HepG2 (cell line): ENCODE results near the gene HTRA1. TPM values are rescaled to one million over a fixed set of nuclear protein-coding genes. Genes with fewer than 3 reads are reported as not detected.
A peak's percentile ranks its signal among the peaks of the same experiment; 100 is the strongest.

ENCODE experiments used
- ATAC-seq: fragments of 200-7000 bp; cut with Tn5 transposase; 3 replicates; pipeline ENCODE4 v1.9.1; 2020; ENCODE audit warnings: mild to moderate bottlenecking, moderate library complexity
- BruUV-seq: library from RNA; stranded (reverse); fragments of 400-500 nt; replicated peaks from 2 replicates; lab custom pipeline; 2021; lab: Mats Ljungman, UMichigan
- CTCF ChIA-PET: fragments of 300-600 bp; formaldehyde crosslinking; extraction: SDS; loops from one replicate; lab custom pipeline; 2021; ENCODE audit warnings: low total read pairs, inconsistent platforms, low intra/inter-chr PET ratio; lab: Yijun Ruan, JAX
- POLR2A ChIA-PET: fragments of 350-600 bp; sonication (Branson Sonifier 250); formaldehyde crosslinking; loops from one replicate; lab custom pipeline; 2020; ENCODE audit warnings: antibody characterized with exemption, inconsistent platforms; lab: Yijun Ruan, JAX
- DNase-seq: peaks from one replicate; pipeline ENCODE4 v3.0.0-alpha.2; 2015; ENCODE audit warnings: low spot score
- FAIRE-seq: peaks from 3 replicates; lab custom pipeline; 2011; peaks lifted over from hg19 to GRCh38; lab: Jason Lieb, UNC
- H2AFZ ChIP-seq: one replicate; pipeline ENCODE4 v1.6.1; 2011; ENCODE audit warnings: low read length, inconsistent platforms
- H3K27ac ChIP-seq: fragments of 300-600 bp; 3 replicates; pipeline ENCODE4 v1.8.0; 2011; ENCODE audit warnings: mixed run types, mild to moderate bottlenecking, mixed read lengths, low read length, inconsistent platforms; ENCODE audit not compliant: insufficient read depth; ENCODE audit errors: extremely low read length
- H3K27me3 ChIP-seq, 2 experiments: fragments of 200-600 bp in 1 of 2; 2 replicates in 1 of 2; 3 replicates in 1 of 2; pipeline versions ENCODE4 v1.6.0 to v1.8.0; 2011; ENCODE audit warnings: low read length in 2 of 2, mild to moderate bottlenecking in 2 of 2, moderate library complexity in 2 of 2, inconsistent platforms in 1 of 2; ENCODE audit not compliant: insufficient read depth in 2 of 2, control insufficient read depth in 1 of 2
- H3K36me3 ChIP-seq, 2 experiments: fragments of 200-600 bp in 1 of 2; replicated peaks in 1 of 2; 2 replicates in 1 of 2; 3 replicates in 1 of 2; pipeline versions ENCODE4 v1.5.1 to v1.8.0; 2011; ENCODE audit warnings: low read length in 2 of 2, inconsistent platforms in 1 of 2; ENCODE audit not compliant: insufficient read depth in 2 of 2, control insufficient read depth in 1 of 2
- H3K4me1 ChIP-seq: 2 replicates; pipeline ENCODE4 v1.5.1; 2012; ENCODE audit warnings: low read length, inconsistent platforms; ENCODE audit not compliant: insufficient read depth
- H3K4me2 ChIP-seq: 2 replicates; pipeline ENCODE4 v1.6.0; 2011; ENCODE audit warnings: low read depth, low read length, inconsistent platforms
- H3K4me3 ChIP-seq, 3 experiments: fragments of 200-600 bp in 1 of 3; sonication (generic), shearing (Covaris generic) in 1 of 3; replicated peaks in 1 of 3; 2 replicates each; pipeline ENCODE4 v1.5.1; 2011 to 2016; ENCODE audit warnings: low read length in 3 of 3, inconsistent platforms in 2 of 3, low read depth in 2 of 3, mild to moderate bottlenecking in 2 of 3, control low read depth in 1 of 3, mixed read lengths in 1 of 3; ENCODE audit not compliant: insufficient read depth in 1 of 3
- H3K79me2 ChIP-seq: one replicate; pipeline ENCODE4 v1.6.1; 2011; ENCODE audit warnings: low read length, inconsistent platforms; ENCODE audit not compliant: insufficient read depth
- H3K9ac ChIP-seq: 2 replicates; pipeline ENCODE4 v1.6.0; 2011; ENCODE audit warnings: mild to moderate bottlenecking, low read depth, low read length, inconsistent platforms; ENCODE audit not compliant: insufficient read depth
- H3K9me3 ChIP-seq: 2 replicates; pipeline ENCODE4 v1.5.1; 2012; ENCODE audit warnings: mild to moderate bottlenecking, low read length
- H4K20me1 ChIP-seq: 2 replicates; pipeline ENCODE4 v1.6.0; 2011; ENCODE audit warnings: inconsistent platforms, mild to moderate bottlenecking, low read length, moderate library complexity; ENCODE audit not compliant: insufficient read depth
- AHR ChIP-seq: IDR thresholded peaks from 2 replicates; pipeline ENCODE4 v1.6.1; 2018; ENCODE audit warnings: missing genetic modification reagents, missing compliant biosample characterization
- ATF7 ChIP-seq, 2 experiments: fragments of 450-650 bp in 1 of 2; sonication (generic) in 1 of 2; formaldehyde crosslinking in 1 of 2; IDR thresholded peaks; 2 replicates each; pipeline versions ENCODE4 v1.4.0 to v1.6.1; 2016 to 2020; ENCODE audit warnings: antibody characterized with exemption in 1 of 2, mild to moderate bottlenecking in 1 of 2, missing genetic modification reagents in 1 of 2
- CREB1 ChIP-seq, 2 experiments: fragments of 450-650 bp in 1 of 2; IDR thresholded peaks; 2 replicates each; pipeline ENCODE4 v1.6.1; 2016 to 2017; ENCODE audit warnings: control low read depth in 1 of 2, mild to moderate bottlenecking in 1 of 2, missing compliant biosample characterization in 1 of 2, missing genetic modification characterization in 1 of 2
- ETV6 ChIP-seq: sonication (generic); formaldehyde crosslinking; conservative IDR thresholded peaks from 2 replicates; pipeline ENCODE4 v1.4.0; 2020; ENCODE audit warnings: missing genetic modification reagents
- NFIC ChIP-seq: IDR thresholded peaks from 2 replicates; pipeline ENCODE4 v1.6.1; 2012; ENCODE audit warnings: mild to moderate bottlenecking, low read length, inconsistent platforms
- NFRKB ChIP-seq: fragments of 450-650 bp; IDR thresholded peaks from 2 replicates; pipeline ENCODE4 v1.6.1; 2017
- PHF8 ChIP-seq: sonication (generic); formaldehyde crosslinking; IDR thresholded peaks from 2 replicates; pipeline ENCODE4 v1.5.0; 2020; ENCODE audit warnings: missing genetic modification reagents
- ZNF431 ChIP-seq: sonication (generic); formaldehyde crosslinking; IDR thresholded peaks from 2 replicates; pipeline ENCODE4 v1.9.0; 2022; ENCODE audit warnings: missing genetic modification reagents, low read depth, mild to moderate bottlenecking, borderline replicate concordance
- ZNF552 ChIP-seq: sonication (generic); formaldehyde crosslinking; IDR thresholded peaks from 2 replicates; pipeline ENCODE4 v1.9.0; 2022; ENCODE audit warnings: missing genetic modification reagents, mild to moderate bottlenecking, borderline replicate concordance
- WGBS: methylation state at CpG from one replicate; pipeline ENCODE4 v1.1.6; 2017; ENCODE audit warnings: low lambda C conversion rate; 5-methylcytosine and 5-hydroxymethylcytosine counted together
- in situ Hi-C: cut with HindIII; loops from 2 replicates; pipeline ENCODE4 v1.10.0; 2017; ENCODE audit warnings: low pct_unique_long_range_greater_than_20kb; ENCODE audit not compliant: extremely low pct_ligation_motif_present
- intact Hi-C: fragments of 100-400 bp; cut with micrococcal nuclease; formaldehyde crosslinking; loops from one replicate; pipeline ENCODE4 v1.10.0; 2022; ENCODE audit not compliant: unreplicated experiment
- polyA plus RNA-seq, 8 experiments: library from polyadenylated mRNA; depleted of rRNA in 3 of 8; stranded (reverse) in 7 of 8; unstranded in 1 of 8; fragments of >200 nt; fragmentation: Illumina TruSeq in 4 of 8; extraction: Trizol in 4 of 8; gene quantifications; 2 replicates each; pipeline versions ENCODE4 v1.2.1 to v1.2.3, GENCODE V29; 2011 to 2016; ENCODE audit warnings: low read depth in 4 of 8, missing spikeins in 1 of 8, mixed read lengths in 1 of 8; ENCODE audit not compliant: insufficient read depth in 1 of 8
- total RNA-seq, 5 experiments: library from RNA; depleted of rRNA; stranded (reverse); fragments of >200 nt; fragmentation: Illumina TruSeq; extraction: Trizol; gene quantifications; 2 replicates each; pipeline ENCODE4 v1.2.3, GENCODE V29; 2016; ENCODE audit warnings: low read depth in 1 of 5

Gene HTRA1
- total and polyA plus RNA-seq, 2 of the 13 experiments (the other 11 are each of a cell fraction or from before 2014, with no cell fraction given), result 0.11 to 0.40 TPM

DNA sequence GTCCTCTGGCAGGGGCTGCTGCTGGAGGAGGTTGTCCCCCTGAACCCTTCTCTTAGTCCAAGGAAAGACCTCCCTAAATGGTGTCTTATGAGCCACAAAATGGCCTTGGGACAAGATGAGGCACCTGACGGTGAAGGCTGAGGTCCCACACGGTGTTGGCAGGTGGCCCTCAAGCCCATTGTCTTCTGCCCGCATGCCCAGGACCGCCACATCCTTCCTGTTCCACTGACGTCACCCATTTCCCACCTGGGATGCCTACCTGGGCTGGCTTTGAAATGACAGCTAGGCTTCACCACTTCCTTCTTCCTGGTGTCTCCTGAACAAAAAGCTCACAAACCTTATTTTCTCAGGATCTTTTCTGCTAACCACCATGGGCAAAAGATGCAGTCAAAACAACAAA, 97.1 kb downstream of the HTRA1 start:
- Histone ChIP-seq H4K20me1 (no peaks in the 10 kb centered on the region), H3K4me1 (no peaks in the 10 kb centered on the region), H3K9me3 (no peaks in the 10 kb centered on the region), H3K4me3 (no peak overlapping the region), H3K79me2 (no peaks in the 10 kb centered on the region), H3K4me2 (no peak overlapping the region), H3K36me3 (no peaks in the 10 kb centered on the region), H3K9ac (no peak overlapping the region), H3K27me3 (peaks cover 0 to 9% of the 10 kb centered on the region in 2 experiments; a peak in 2 of 5 replicates), H2AFZ (no peak overlapping the region), H3K27ac (no peak overlapping the region)
- CTCF ChIA-PET, result no interaction called here
- no peak for ATAC-seq
- in situ Hi-C loops (no loop called here), intact Hi-C loops (no loop called here)
- BruUV-seq, result no TSS peak
- TF ChIP-seq ATF7 (IDR thresholded peaks at IDR 0.05) (peak; percentile 76), ATF7 (CRISPR knock-in tag; IDR thresholded peaks at IDR 0.05) (no peak), CREB1 (IDR thresholded peaks at IDR 0.05) (peak; percentile 83), CREB1 (CRISPR knock-in tag; IDR thresholded peaks at IDR 0.05) (no peak), ZNF552 (CRISPR knock-in tag) (no peak)
- POLR2A ChIA-PET, result no interaction called here
- 58% methylated on average over 3 of the region's 5 CpGs for WGBS
- no peak for DNase-seq
- no peak for FAIRE-seq

- no peaks in the 10 kb centered on the region for H3K4me1 ChIP-seq
Measured at GRCh38 chr10:122559228-122559627, 97.9 kb downstream of the HTRA1 start.

More at GRCh38 chr10:122559228-122559627, 97.9 kb downstream of the HTRA1 start:
- ChIA-PET CTCF (no interaction called here), POLR2A (no interaction called here)
- Histone ChIP-seq H4K20me1 (no peaks in the 10 kb centered on the region), H3K4me3 (no peak overlapping the region), H3K79me2 (no peaks in the 10 kb centered on the region), H3K9me3 (no peaks in the 10 kb centered on the region), H3K27ac (no peak overlapping the region), H3K36me3 (no peaks in the 10 kb centered on the region), H3K4me2 (no peak overlapping the region), H3K9ac (no peak overlapping the region), H2AFZ (no peak overlapping the region), H3K27me3 (peaks cover 0 to 9% of the 10 kb centered on the region in 2 experiments; a peak in 3 of 5 replicates)
- ATAC-seq, result no peak
- in situ Hi-C loops, result no loop called here
- FAIRE-seq, result no peak
- 0% methylated on average over 2 of the region's 2 CpGs for WGBS
- intact Hi-C loops, result no loop called here
- DNase-seq, result no peak
- TF ChIP-seq NFIC (no peak), ETV6 (CRISPR knock-in tag) (no peak), ZNF431 (CRISPR knock-in tag) (no peak), PHF8 (CRISPR knock-in tag) (no peak), NFRKB (no peak), AHR (CRISPR knock-in tag) (no peak)
- no TSS peak for BruUV-seq
